Glutamatergic neuron (in vitro differentiated cells): ENCODE measurements around the gene TANGO6. TPM values are rescaled to one million over a fixed set of nuclear protein-coding genes. Genes with fewer than 3 reads are reported as not detected.

Experiments used
- DNase-seq: peaks from one replicate; pipeline ENCODE4 v3.0.0; 2022
- H3K27ac Mint-ChIP-seq: one replicate; pipeline ENCODE4 v1.8.0; 2020; ENCODE audit warnings: mild to moderate bottlenecking, mixed read lengths, inconsistent platforms; ENCODE audit not compliant: unreplicated experiment
- H3K27me3 Mint-ChIP-seq: one replicate; pipeline ENCODE4 v1.8.0; 2020; ENCODE audit warnings: mild to moderate bottlenecking, moderate library complexity, mixed read lengths, inconsistent platforms; ENCODE audit not compliant: unreplicated experiment
- H3K36me3 Mint-ChIP-seq: one replicate; pipeline ENCODE4 v1.8.0; 2020; ENCODE audit warnings: mild to moderate bottlenecking, mixed read lengths, inconsistent platforms; ENCODE audit not compliant: unreplicated experiment
- H3K4me1 Mint-ChIP-seq: one replicate; pipeline ENCODE4 v1.8.0; 2020; ENCODE audit warnings: mild to moderate bottlenecking, low read depth, mixed read lengths, inconsistent platforms; ENCODE audit not compliant: unreplicated experiment
- H3K4me3 Mint-ChIP-seq: one replicate; pipeline ENCODE4 v1.8.0; 2020; ENCODE audit warnings: mild to moderate bottlenecking, mixed read lengths, inconsistent platforms; ENCODE audit not compliant: unreplicated experiment
- H3K9me3 Mint-ChIP-seq: one replicate; pipeline ENCODE4 v1.8.0; 2020; ENCODE audit warnings: mild to moderate bottlenecking, moderate library complexity, mixed read lengths, inconsistent platforms; ENCODE audit not compliant: unreplicated experiment
- total RNA-seq: library from RNA; stranded (reverse); fragmentation: NEBNext Ultra II Directional; extraction: Animal tissue kit (Norgen Biotek cat#: 25700); gene quantifications from one replicate; pipeline ENCODE4 v1.2.1, GENCODE V29; 2021; ENCODE audit not compliant: unreplicated experiment
- TF ChIP-seq, protein P1 (sequence below): fragments of 200-600 bp; sonication (generic); IDR thresholded peaks from one replicate; pipeline ENCODE4 v1.5.0; 2021; ENCODE audit not compliant: partially characterized antibody, unreplicated experiment

The TANGO6 gene
- total RNA-seq, 1 donor from 2014 or later, result 16.1 TPM

DNA sequence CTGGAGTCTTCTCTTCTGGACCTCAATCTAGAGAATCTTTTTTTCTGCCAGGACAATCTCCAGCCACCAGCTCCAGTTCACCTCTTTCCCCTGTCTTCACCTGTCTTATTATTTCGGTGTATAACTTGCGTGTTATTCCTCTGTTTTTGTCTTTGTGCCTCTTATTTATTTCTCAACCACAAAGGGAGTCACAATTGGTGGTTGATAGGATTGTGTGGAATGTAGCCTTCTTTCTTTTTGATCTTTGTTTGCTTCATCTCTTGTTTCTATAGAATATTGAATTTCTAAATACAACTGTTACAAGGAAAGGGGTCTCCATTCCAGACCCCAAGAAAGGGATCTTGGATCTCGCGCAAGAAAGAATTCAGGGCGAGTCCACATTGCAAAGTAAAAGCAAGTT, 226.2 kb downstream of the TANGO6 start:
- Mint-ChIP-seq H3K27ac (no peak overlapping the region), H3K27me3 (peaks cover 2% of the 10 kb centered on the region), H3K9me3 (peaks cover 2% of the 10 kb centered on the region), H3K4me3 (no peak overlapping the region), H3K36me3 (no peaks in the 10 kb centered on the region), H3K4me1 (peaks cover 4% of the 10 kb centered on the region)
- TF ChIP-seq, protein P1, sequence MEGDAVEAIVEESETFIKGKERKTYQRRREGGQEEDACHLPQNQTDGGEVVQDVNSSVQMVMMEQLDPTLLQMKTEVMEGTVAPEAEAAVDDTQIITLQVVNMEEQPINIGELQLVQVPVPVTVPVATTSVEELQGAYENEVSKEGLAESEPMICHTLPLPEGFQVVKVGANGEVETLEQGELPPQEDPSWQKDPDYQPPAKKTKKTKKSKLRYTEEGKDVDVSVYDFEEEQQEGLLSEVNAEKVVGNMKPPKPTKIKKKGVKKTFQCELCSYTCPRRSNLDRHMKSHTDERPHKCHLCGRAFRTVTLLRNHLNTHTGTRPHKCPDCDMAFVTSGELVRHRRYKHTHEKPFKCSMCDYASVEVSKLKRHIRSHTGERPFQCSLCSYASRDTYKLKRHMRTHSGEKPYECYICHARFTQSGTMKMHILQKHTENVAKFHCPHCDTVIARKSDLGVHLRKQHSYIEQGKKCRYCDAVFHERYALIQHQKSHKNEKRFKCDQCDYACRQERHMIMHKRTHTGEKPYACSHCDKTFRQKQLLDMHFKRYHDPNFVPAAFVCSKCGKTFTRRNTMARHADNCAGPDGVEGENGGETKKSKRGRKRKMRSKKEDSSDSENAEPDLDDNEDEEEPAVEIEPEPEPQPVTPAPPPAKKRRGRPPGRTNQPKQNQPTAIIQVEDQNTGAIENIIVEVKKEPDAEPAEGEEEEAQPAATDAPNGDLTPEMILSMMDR, result no peak
- no peak for DNase-seq

DNA sequence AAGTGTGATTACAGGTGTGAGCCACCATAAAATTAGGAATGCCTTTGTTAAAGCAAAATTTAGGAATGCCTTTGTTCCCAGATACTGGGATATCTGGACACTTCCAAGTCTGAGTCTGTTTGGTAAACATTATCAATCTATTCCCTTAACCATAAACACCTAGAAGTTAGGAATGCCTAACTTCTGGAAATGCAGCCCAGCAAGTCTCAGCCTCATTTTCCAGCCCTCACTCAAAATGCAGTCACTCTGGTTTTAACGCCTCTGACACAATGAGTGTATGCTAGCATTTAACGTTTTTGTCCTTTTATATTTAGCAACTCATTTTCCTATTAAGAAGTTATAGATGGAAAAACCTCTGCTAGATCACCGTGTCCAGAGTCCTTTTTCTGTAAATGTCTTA, 227.7 kb downstream of the TANGO6 start:
- Mint-ChIP-seq H3K27ac (no peak overlapping the region), H3K4me1 (peaks cover 3% of the 10 kb centered on the region)
- no peak for DNase-seq

DNA sequence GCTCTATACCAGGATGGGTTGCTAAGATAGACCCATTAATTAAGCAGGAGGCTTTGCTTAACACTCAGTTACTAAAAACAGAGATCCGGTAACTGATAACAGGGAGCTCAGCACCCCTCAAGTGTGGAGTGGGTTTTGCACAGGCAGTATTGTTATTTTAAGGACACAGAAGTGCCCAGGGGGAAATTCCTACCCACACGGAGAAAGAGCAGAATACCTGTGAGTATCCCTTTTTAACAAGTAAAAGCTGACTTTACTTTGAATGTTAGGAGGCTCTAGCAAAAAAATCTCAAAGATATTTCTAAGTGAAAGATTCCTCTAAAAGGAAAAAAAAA, 229.3 kb downstream of the TANGO6 start:
- no peak overlapping the region for H3K4me3 Mint-ChIP-seq
- no peaks in the 10 kb centered on the region for H3K9me3 Mint-ChIP-seq
- DNase-seq, result no peak
- no peaks in the 10 kb centered on the region for H3K36me3 Mint-ChIP-seq
- TF ChIP-seq, protein P1, result no peak
- peaks cover 3% of the 10 kb centered on the region for H3K4me1 Mint-ChIP-seq
- no peak overlapping the region for H3K27ac Mint-ChIP-seq
- H3K27me3 Mint-ChIP-seq, result peaks cover 2% of the 10 kb centered on the region

More for the DNA sequence above, 227.7 kb downstream of the TANGO6 start:
- TF ChIP-seq, protein P1, result no peak
- Mint-ChIP-seq H3K27me3 (peaks cover 2% of the 10 kb centered on the region), H3K9me3 (no peaks in the 10 kb centered on the region), H3K4me3 (no peak overlapping the region), H3K36me3 (no peaks in the 10 kb centered on the region)

DNA sequence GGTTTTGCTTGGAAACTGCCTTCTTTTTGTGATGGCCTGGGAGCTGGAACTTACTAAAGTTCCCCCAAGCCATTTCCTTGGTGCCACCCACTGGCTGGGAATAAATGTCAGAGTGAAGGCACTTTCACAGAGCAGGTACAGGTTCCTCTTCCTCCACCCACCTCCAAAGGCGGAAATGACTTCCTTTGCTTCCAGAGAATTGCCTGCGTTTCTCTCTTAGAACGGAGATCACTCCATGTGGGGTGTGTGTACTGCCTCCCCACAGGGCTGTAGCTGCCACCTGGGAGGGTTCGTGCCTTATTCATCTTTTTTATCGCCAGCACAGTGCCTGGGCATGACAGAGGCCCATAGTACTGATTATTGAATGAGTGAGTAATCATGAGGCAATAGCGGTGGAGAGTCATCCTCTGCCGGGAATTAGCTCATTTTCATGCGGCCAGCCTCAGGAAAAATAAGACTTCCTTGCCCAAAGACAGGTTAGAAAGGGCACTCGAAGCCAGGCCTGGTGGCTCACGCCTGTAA, 229.9 kb downstream of the TANGO6 start:
- Mint-ChIP-seq H3K4me3 (no peak overlapping the region), H3K36me3 (no peaks in the 10 kb centered on the region), H3K27ac (no peak overlapping the region), H3K4me1 (peaks cover 4% of the 10 kb centered on the region), H3K9me3 (no peaks in the 10 kb centered on the region), H3K27me3 (peaks cover 2% of the 10 kb centered on the region)
- TF ChIP-seq, protein P1, result no peak
- DNase-seq, result no peak

DNA sequence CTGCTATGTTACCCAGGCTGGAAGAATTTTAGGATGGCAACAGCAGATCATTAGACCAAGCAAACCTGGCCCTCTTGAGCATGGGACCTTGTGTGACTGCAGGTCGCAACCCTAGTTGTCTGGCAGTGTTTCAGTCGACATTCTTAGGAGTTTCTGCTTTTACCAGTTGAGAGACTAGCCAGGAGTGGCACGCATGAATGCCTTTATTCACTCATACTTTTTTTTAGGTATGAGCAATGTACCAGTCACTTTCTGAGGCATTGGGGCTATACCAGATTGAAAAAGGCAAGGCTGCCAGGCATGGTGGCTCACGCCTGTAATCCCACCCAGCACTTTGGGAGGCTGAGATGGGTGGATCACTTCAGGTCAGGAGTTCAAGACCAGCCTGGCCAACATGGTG, 233.9 kb downstream of the TANGO6 start:
- no peak for DNase-seq
- Mint-ChIP-seq H3K27me3 (no peaks in the 10 kb centered on the region), H3K27ac (no peak overlapping the region), H3K36me3 (no peaks in the 10 kb centered on the region), H3K9me3 (no peaks in the 10 kb centered on the region), H3K4me3 (no peak overlapping the region), H3K4me1 (peaks cover 3% of the 10 kb centered on the region)
- TF ChIP-seq, protein P1, result no peak
